A673 (cell line): ENCODE results near the gene NSMCE4A. TPM values are rescaled to one million over a fixed set of nuclear protein-coding genes. Genes with fewer than 3 reads are reported as not detected.
"Not testable (repeated sequence)": the region's sequence is repeated elsewhere in the genome, so short reads cannot be mapped to it uniquely, and the experiment has no call there.

Source experiments
- BruUV-seq: library from RNA; stranded (reverse); fragments of 400-500 nt; replicated peaks from 2 replicates; lab custom pipeline; 2021; lab: Mats Ljungman, UMichigan
- CTCF ChIA-PET: fragments of 300-600 bp; sonication (Branson Sonifier 250); formaldehyde crosslinking; loops from one replicate; lab custom pipeline; 2022; ENCODE audit warnings: antibody characterized with exemption; lab: Charles Lee
- POLR2A ChIA-PET: fragments of 300-600 bp; sonication (Branson Sonifier 250); formaldehyde crosslinking; loops from one replicate; lab custom pipeline; 2022; ENCODE audit warnings: antibody characterized with exemption; ENCODE audit not compliant: low non-redundant PET; lab: Charles Lee
- DNase-seq: peaks from one replicate; pipeline ENCODE4 v3.0.0-alpha.2; 2015; ENCODE audit warnings: low spot score
- H3K27ac ChIP-seq: fragments of 200-600 bp; sonication (generic); 2 replicates; pipeline ENCODE4 v1.5.1; 2016; ENCODE audit warnings: mixed run types, low read depth, mild to moderate bottlenecking, mixed read lengths, antibody characterized with exemption, low read length; ENCODE audit not compliant: poor library complexity, severe bottlenecking
- H3K27me3 ChIP-seq: fragments of 200-600 bp; sonication (generic); replicated peaks from 2 replicates; pipeline ENCODE4 v1.6.1; 2017; ENCODE audit warnings: mixed run types, low read depth, mild to moderate bottlenecking, mixed read lengths, antibody characterized with exemption, low read length; ENCODE audit not compliant: insufficient read depth, poor library complexity
- H3K36me3 ChIP-seq: fragments of 200-600 bp; sonication (generic); 2 replicates; pipeline ENCODE4 v1.6.1; 2016; ENCODE audit warnings: mixed run types, mild to moderate bottlenecking, mixed read lengths, antibody characterized with exemption, low read length; ENCODE audit not compliant: insufficient read depth, poor library complexity, severe bottlenecking
- H3K4me1 ChIP-seq: fragments of 200-600 bp; sonication (generic); 2 replicates; pipeline ENCODE4 v1.6.1; 2017; ENCODE audit warnings: mixed run types, mild to moderate bottlenecking, mixed read lengths, antibody characterized with exemption, low read length; ENCODE audit not compliant: insufficient read depth, poor library complexity, severe bottlenecking
- H3K4me3 ChIP-seq: fragments of 200-600 bp; sonication (generic); 2 replicates; pipeline ENCODE4 v1.5.1; 2016; ENCODE audit warnings: low read depth, mixed run types, mild to moderate bottlenecking, mixed read lengths, low read length; ENCODE audit not compliant: poor library complexity, severe bottlenecking
- H3K9me3 ChIP-seq: fragments of 200-600 bp; sonication (generic); 2 replicates; pipeline ENCODE4 v1.6.1; 2016; ENCODE audit warnings: mixed run types, low read depth, mild to moderate bottlenecking, mixed read lengths, antibody characterized with exemption, low read length; ENCODE audit not compliant: poor library complexity, severe bottlenecking
- CTCF ChIP-seq: fragments of 300-800, 200-600 bp; sonication (generic); conservative IDR thresholded peaks from 2 replicates; pipeline ENCODE4 v1.5.1; 2017; ENCODE audit warnings: low read depth, mild to moderate bottlenecking, antibody characterized with exemption, low read length, moderate library complexity, mixed read lengths
- EZH2 ChIP-seq: fragments of 200-600 bp; sonication (generic); IDR thresholded peaks from 2 replicates; pipeline ENCODE4 v1.6.1; 2017; ENCODE audit warnings: borderline replicate concordance, low read depth, mild to moderate bottlenecking, mixed read lengths, antibody characterized with exemption, low read length; ENCODE audit not compliant: poor library complexity, severe bottlenecking
- intact Hi-C: fragments of 100-400 bp; cut with micrococcal nuclease; formaldehyde crosslinking; loops from one replicate; pipeline ENCODE4 v1.10.0; 2022; ENCODE audit not compliant: unreplicated experiment
- total RNA-seq: library from RNA; stranded (reverse); gene quantifications from 2 replicates; pipeline ENCODE4 v1.2.3, GENCODE V29; 2021

NSMCE4A gene
- total RNA-seq, 1 experiment from 2014 or later, result 71.7 TPM

GRCh38 chr10:121976607-121977006 lies 1.6 kb upstream of the NSMCE4A start:
- CTCF ChIA-PET, result no interaction called here
- TF ChIP-seq EZH2 (no peak), CTCF (no peak)
- no peak for DNase-seq
- Histone ChIP-seq H3K9me3 (peaks cover 12% of the 10 kb centered on the region), H3K4me1 (peaks cover 6% of the 10 kb centered on the region), H3K27ac (no peak overlapping the region), H3K36me3 (peaks cover 5% of the 10 kb centered on the region), H3K4me3 (no peak overlapping the region), H3K27me3 (no peaks in the 10 kb centered on the region)
- POLR2A ChIA-PET, result no interaction called here
- intact Hi-C loops, result no loop called here
- BruUV-seq, result no TSS peak

GRCh38 chr10:121975295-121976086 lies 474 bp upstream of the NSMCE4A start:
- CTCF ChIA-PET, result interaction anchor here (0.6 to 1.1 kb wide), 3 partner anchors 43 to 912 kb away, joined by 3 to 7 read pairs (median 5); no protein-coding TSS in a partner anchor
- DNase-seq, result no peak
- Histone ChIP-seq H3K27ac (peak overlapping the region; percentile 95), H3K27me3 (no peaks in the 10 kb centered on the region), H3K4me3 (peak overlapping the region; percentile 98), H3K9me3 (peaks cover 12% of the 10 kb centered on the region), H3K4me1 (peaks cover 6% of the 10 kb centered on the region), H3K36me3 (peaks cover 11% of the 10 kb centered on the region)
- TF ChIP-seq CTCF, result no peak
- no peak for TF ChIP-seq EZH2
- intact Hi-C loops, result no loop called here
- no TSS peak for BruUV-seq
- POLR2A ChIA-PET, result interaction anchor here (0.5 kb wide), 1 partner anchor 536 kb away, joined by 4 read pairs; no protein-coding TSS in a partner anchor

- CTCF ChIA-PET, result no interaction called here
- BruUV-seq, result no TSS peak
Observed at GRCh38 chr10:121974019-121974534, 940 bp downstream of the NSMCE4A start.

GRCh38 chr10:121969086-121969485 lies 5.9 kb downstream of the NSMCE4A start:
- H3K27me3 ChIP-seq, H3K9me3 ChIP-seq, BruUV-seq, H3K27ac ChIP-seq, H3K4me3 ChIP-seq, POLR2A ChIA-PET, CTCF ChIA-PET, intact Hi-C loops, DNase-seq, H3K4me1 ChIP-seq: not testable (repeated sequence)
- H3K36me3 ChIP-seq, result peaks cover 63% of the 10 kb centered on the region

More at GRCh38 chr10:121974019-121974534, 940 bp downstream of the NSMCE4A start:
- H3K27me3 ChIP-seq, result no peaks in the 10 kb centered on the region
- H3K4me3 ChIP-seq, result peak overlapping the region; percentile 98
- peaks cover 21% of the 10 kb centered on the region for H3K36me3 ChIP-seq
- no peak for DNase-seq
- H3K9me3 ChIP-seq, result peaks cover 12% of the 10 kb centered on the region
- peak overlapping the region; percentile 95 for H3K27ac ChIP-seq
- intact Hi-C loops, result no loop called here
- no peak for TF ChIP-seq CTCF
- TF ChIP-seq EZH2, result no peak
- POLR2A ChIA-PET, result no interaction called here
- peaks cover 6% of the 10 kb centered on the region for H3K4me1 ChIP-seq
